Endothelial cell of umbilical vein (primary cell): Measurements from ENCODE around the gene FZD10.

Experiments
- CTCF ChIP-seq, 2 donors: IDR thresholded peaks; 1 replicate in 1 of 2; 2 replicates in 1 of 2; pipeline ENCODE4 v1.5.1; 2011; ENCODE audit warnings: low read length in 2 of 2, mild to moderate bottlenecking in 2 of 2, moderate library complexity in 2 of 2, control low read depth in 1 of 2, inconsistent platforms in 1 of 2, low read depth in 1 of 2; ENCODE audit not compliant: insufficient read depth in 1 of 2; ENCODE audit errors: extremely low read depth in 1 of 2
- EZH2 ChIP-seq: IDR thresholded peaks from 2 replicates; pipeline ENCODE4 v1.6.1; 2012; ENCODE audit warnings: borderline replicate concordance, low read depth, mild to moderate bottlenecking, moderate library complexity, low read length, inconsistent platforms; ENCODE audit not compliant: severe bottlenecking
- FOS ChIP-seq: IDR thresholded peaks from 2 replicates; pipeline ENCODE4 v1.6.1; 2011; ENCODE audit warnings: mild to moderate bottlenecking, low read length, moderate library complexity, borderline replicate concordance; ENCODE audit not compliant: insufficient read depth
- POLR2A ChIP-seq: IDR thresholded peaks from 2 replicates; pipeline ENCODE4 v1.6.1; 2012; ENCODE audit warnings: low read depth, mild to moderate bottlenecking, control low read depth, low read length
- POLR2AphosphoS5 ChIP-seq: IDR thresholded peaks from 2 replicates; pipeline ENCODE4 v1.6.1; 2012; ENCODE audit warnings: low read depth, mild to moderate bottlenecking, control low read depth, low read length, moderate library complexity; ENCODE audit not compliant: insufficient read depth

GRCh38 chr12:130160711-130161231 is 1.5 kb upstream of the FZD10 start:
- TF ChIP-seq CTCF (IDR thresholded peaks at IDR 0.05; ENCODE audit: extremely low read depth in 1 of 2, insufficient read depth in 1 of 2, low read depth in 1 of 2, low read length in 2 of 2) (no peak), POLR2A (no peak), POLR2AphosphoS5 (no peak), FOS (no peak), EZH2 (no peak)
